IMR-90 (cell line): ENCODE results near the gene DNAJA4. TPM values are rescaled to one million over a fixed set of nuclear protein-coding genes. Genes with fewer than 3 reads are reported as not detected.

ENCODE experiments used
- ATAC-seq: fragments of 200-7000 bp; cut with Tn5 transposase; 2 replicates; pipeline ENCODE4 v1.9.1; 2020; ENCODE audit warnings: low read depth, mild to moderate bottlenecking, moderate library complexity
- BruUV-seq: library from RNA; stranded (reverse); fragments of 400-500 nt; replicated peaks from 2 replicates; lab custom pipeline; 2021; lab: Mats Ljungman, UMichigan
- CTCF ChIA-PET: fragments of 300-600 bp; formaldehyde crosslinking; extraction: SDS; loops from one replicate; lab custom pipeline; 2021; ENCODE audit warnings: antibody characterized with exemption; lab: Yijun Ruan, JAX
- POLR2A ChIA-PET: fragments of 300-600 bp; sonication (Branson Sonifier 250); formaldehyde crosslinking; loops from one replicate; lab custom pipeline; 2022; ENCODE audit warnings: antibody characterized with exemption; ENCODE audit not compliant: unreplicated experiment; lab: Charles Lee
- DNase-seq: peaks from one replicate; pipeline ENCODE4 v3.0.0; 2013
- H2AFZ ChIP-seq: replicated peaks from 2 replicates; pipeline ENCODE3; 2013; ENCODE audit warnings: low read length, mild to moderate bottlenecking; ENCODE audit not compliant: poor library complexity
- H2AK5ac ChIP-seq: 2 replicates; pipeline ENCODE4 v1.6.1; 2013; ENCODE audit warnings: low read depth, low read length, inconsistent platforms
- H2AK9ac ChIP-seq: replicated peaks from 2 replicates; pipeline ENCODE3; 2013; ENCODE audit warnings: mild to moderate bottlenecking, low read depth, low read length, moderate library complexity; ENCODE audit not compliant: poor library complexity
- H2BK120ac ChIP-seq: 2 replicates; pipeline ENCODE4 v1.6.1; 2013; ENCODE audit warnings: low read depth, low read length, inconsistent platforms
- H2BK15ac ChIP-seq: 3 replicates; pipeline ENCODE4 v1.6.1; 2013; ENCODE audit warnings: low read depth, low read length, inconsistent platforms
- H2BK20ac ChIP-seq: 2 replicates; pipeline ENCODE4 v1.6.1; 2013; ENCODE audit warnings: low read depth, mild to moderate bottlenecking, inconsistent platforms, low read length, moderate library complexity
- H2BK5ac ChIP-seq: 2 replicates; pipeline ENCODE4 v1.6.1; 2013; ENCODE audit warnings: mild to moderate bottlenecking, low read depth, low read length, inconsistent platforms; ENCODE audit not compliant: poor library complexity, severe bottlenecking
- H3K14ac ChIP-seq: replicated peaks from 2 replicates; pipeline ENCODE4 v1.6.1; 2013; ENCODE audit warnings: low read depth, low read length, inconsistent platforms
- H3K18ac ChIP-seq: 2 replicates; pipeline ENCODE4 v1.6.1; 2013; ENCODE audit warnings: low read depth, low read length, control low read depth
- H3K23ac ChIP-seq: 2 replicates; pipeline ENCODE4 v1.6.1; 2013; ENCODE audit warnings: low read depth, low read length, inconsistent platforms
- H3K27ac ChIP-seq: 2 replicates; pipeline ENCODE4 v1.5.1; 2013; ENCODE audit warnings: mild to moderate bottlenecking, control low read depth, low read length; ENCODE audit not compliant: insufficient read depth
- H3K27me3 ChIP-seq: 2 replicates; pipeline ENCODE4 v1.6.1; 2013; ENCODE audit warnings: low read length; ENCODE audit not compliant: control insufficient read depth, insufficient read depth
- H3K36me3 ChIP-seq: 2 replicates; pipeline ENCODE4 v1.6.1; 2013; ENCODE audit warnings: low read length, mixed read lengths; ENCODE audit not compliant: control insufficient read depth, insufficient read depth
- H3K4ac ChIP-seq: 2 replicates; pipeline ENCODE4 v1.6.1; 2013; ENCODE audit warnings: low read depth, low read length, inconsistent platforms
- H3K4me1 ChIP-seq: 2 replicates; pipeline ENCODE4 v1.6.1; 2013; ENCODE audit warnings: low read length, mixed read lengths; ENCODE audit not compliant: control insufficient read depth, insufficient read depth
- H3K4me2 ChIP-seq: 2 replicates; pipeline ENCODE4 v1.6.1; 2013; ENCODE audit warnings: low read depth, mild to moderate bottlenecking, control low read depth, low read length, moderate library complexity
- H3K4me3 ChIP-seq: 2 replicates; pipeline ENCODE4 v1.5.1; 2013; ENCODE audit warnings: low read depth, mild to moderate bottlenecking, control low read depth, low read length, moderate library complexity; ENCODE audit not compliant: insufficient read depth
- H3K56ac ChIP-seq: 2 replicates; pipeline ENCODE4 v1.6.1; 2013; ENCODE audit warnings: low read length, inconsistent platforms; ENCODE audit not compliant: insufficient read depth; ENCODE audit errors: extremely low read depth
- H3K79me1 ChIP-seq, 2 experiments: 2 replicates each; pipeline ENCODE4 v1.6.1; 2013; ENCODE audit warnings: low read length in 2 of 2, inconsistent platforms in 1 of 2, low read depth in 1 of 2
- H3K9ac ChIP-seq: 2 replicates; pipeline ENCODE4 v1.6.1; 2013; ENCODE audit warnings: low read depth, low read length, control low read depth
- H3K9me1 ChIP-seq: 2 replicates; pipeline ENCODE4 v1.6.1; 2013; ENCODE audit warnings: low read length, inconsistent platforms; ENCODE audit not compliant: insufficient read depth
- H3K9me3 ChIP-seq: 2 replicates; pipeline ENCODE4 v1.6.1; 2013; ENCODE audit warnings: low read length; ENCODE audit not compliant: control insufficient read depth, insufficient read depth
- H4K20me1 ChIP-seq: 2 replicates; pipeline ENCODE4 v1.6.1; 2013; ENCODE audit warnings: low read length, inconsistent platforms; ENCODE audit not compliant: insufficient read depth
- H4K5ac ChIP-seq: 2 replicates; pipeline ENCODE4 v1.6.1; 2013; ENCODE audit warnings: mild to moderate bottlenecking, low read depth, low read length, control low read depth
- H4K8ac ChIP-seq, 2 experiments: 2 replicates each; pipeline ENCODE4 v1.6.1; 2013; ENCODE audit warnings: low read depth in 2 of 2, low read length in 2 of 2, control low read depth in 1 of 2, inconsistent platforms in 1 of 2
- H4K91ac ChIP-seq: 2 replicates; pipeline ENCODE4 v1.6.1; 2013; ENCODE audit warnings: low read depth, low read length, inconsistent platforms; ENCODE audit not compliant: insufficient read depth
- CTCF ChIP-seq: conservative IDR thresholded peaks from 2 replicates; pipeline ENCODE4 v1.5.1; 2012; ENCODE audit warnings: mild to moderate bottlenecking, low read depth, low read length, improper control_type of control experiment
- MAFK ChIP-seq: IDR thresholded peaks from 2 replicates; pipeline ENCODE4 v1.6.1; 2012; ENCODE audit warnings: low read depth, low read length, improper control_type of control experiment
- NFE2L2 ChIP-seq: fragments of 150-350 bp; IDR thresholded peaks from 2 replicates; pipeline ENCODE4 v1.6.1; 2016; ENCODE audit warnings: low read depth, mild to moderate bottlenecking, low read length
- USF2 ChIP-seq: fragments of 150-350 bp; IDR thresholded peaks from 2 replicates; pipeline ENCODE4 v1.6.1; 2017; ENCODE audit warnings: mild to moderate bottlenecking, antibody characterized with exemption, low read length, low read depth
- WGBS, 2 experiments: methylation state at CpG; one replicate each; pipeline versions ENCODE4 v1.1.5 to v1.1.7; 2013; ENCODE audit warnings: missing lambda C conversion rate in 2 of 2; ENCODE audit not compliant: insufficient read length in 1 of 2; ENCODE audit errors: extremely low coverage in 2 of 2; 5-methylcytosine and 5-hydroxymethylcytosine counted together
- dilution Hi-C: fragments of 300-500 bp; cut with HindIII; formaldehyde crosslinking; loops from one replicate; pipeline ENCODE4 v1.14.3; 2018; ENCODE audit warnings: low sequenced_read_pairs; ENCODE audit not compliant: unreplicated experiment
- in situ Hi-C: fragments of 300-500 bp; cut with MboI; formaldehyde crosslinking; loops from 3 replicates; pipeline ENCODE4 v1.14.3; 2019; ENCODE audit warnings: low sequenced_read_pairs, inconsistent platforms, mixed read lengths
- intact Hi-C: fragments of 100-400 bp; cut with micrococcal nuclease; formaldehyde crosslinking; loops from 2 replicates; pipeline ENCODE4 v1.10.0; 2022
- polyA plus RNA-seq, 3 experiments: library from polyadenylated mRNA; depleted of rRNA; stranded (reverse); fragments of >200 nt; gene quantifications; 2 replicates each; pipeline ENCODE4 v1.2.3, GENCODE V29; 2012; ENCODE audit warnings: low replicate concordance in 1 of 3
- total RNA-seq: library from RNA; depleted of rRNA; stranded (reverse); fragments of >200 nt; gene quantifications from 2 replicates; pipeline ENCODE4 v1.2.3, GENCODE V29; 2012

DNAJA4 gene
- total and polyA plus RNA-seq, 2 of the 4 experiments (the other 2 are of a cell fraction): 0.18 to 0.32 TPM

GRCh38 chr15:78249131-78249530 is 15.2 kb upstream of the DNAJA4 start:
- in situ Hi-C loops: no loop called here
- no TSS peak for BruUV-seq
- no peaks in the 10 kb centered on the region for H3K79me1 ChIP-seq
- no peak overlapping the region for H2AK5ac ChIP-seq
- dilution Hi-C loops: no loop called here
- TF ChIP-seq CTCF (no peak), USF2 (no peak), MAFK (no peak), NFE2L2 (no peak)
- H3K9me1 ChIP-seq: no peaks in the 10 kb centered on the region
- no peak overlapping the region for H3K14ac ChIP-seq
- CTCF ChIA-PET: no interaction called here
- H4K8ac ChIP-seq: no peak overlapping the region
- DNase-seq (no peak), ATAC-seq (no peak)
- H2AFZ ChIP-seq: no peak overlapping the region
- H3K27ac ChIP-seq: no peak overlapping the region
- H3K4ac ChIP-seq: no peak overlapping the region
- H3K23ac ChIP-seq: no peak overlapping the region
- intact Hi-C loops: no loop called here
- H3K27me3 ChIP-seq: peaks cover 19% of the 10 kb centered on the region
- no peak overlapping the region for H2BK5ac ChIP-seq
- no peak overlapping the region for H3K9ac ChIP-seq
- H2BK120ac ChIP-seq: no peak overlapping the region
- H2AK9ac ChIP-seq: no peak overlapping the region
- no peaks in the 10 kb centered on the region for H3K4me1 ChIP-seq
- no peak overlapping the region for H3K4me2 ChIP-seq
- POLR2A ChIA-PET: no interaction called here
- no peak overlapping the region for H3K18ac ChIP-seq
- no CpG with 5 or more reads among the region's 5 CpGs for WGBS, 2 experiments
- H4K91ac ChIP-seq: no peak overlapping the region
- no peaks in the 10 kb centered on the region for H3K36me3 ChIP-seq
- no peak overlapping the region for H3K56ac ChIP-seq
- no peak overlapping the region for H2BK20ac ChIP-seq
- no peak overlapping the region for H3K4me3 ChIP-seq
- no peaks in the 10 kb centered on the region for H3K9me3 ChIP-seq
- H4K20me1 ChIP-seq: no peaks in the 10 kb centered on the region; the same call in 1 of the 2 replicates
- H2BK15ac ChIP-seq: no peak overlapping the region
- H4K5ac ChIP-seq: no peak overlapping the region
